GM13977 (cell line): ENCODE results near the gene STARD3.

ENCODE experiments used
- DNase-seq: peaks from one replicate; pipeline ENCODE4 v3.0.0; 2012; ENCODE audit warnings: low spot score
- CTCF ChIP-seq: IDR thresholded peaks from 2 replicates; pipeline ENCODE4 v1.5.1; 2012; ENCODE audit warnings: mild to moderate bottlenecking, control low read depth; ENCODE audit not compliant: insufficient read depth; ENCODE audit errors: extremely low read depth, missing control alignments
- in situ Hi-C: fragments of 300-500 bp; cut with MboI; formaldehyde crosslinking; loops from one replicate; pipeline ENCODE4 v1.12.0; 2022; ENCODE audit warnings: low sequenced_read_pairs, low pct_unique_long_range_greater_than_20kb, mixed read lengths, inconsistent platforms; ENCODE audit not compliant: unreplicated experiment

The STARD3 gene

GRCh38 chr17:39667262-39667944, 30.5 kb downstream of the STARD3 start:
- no peak for DNase-seq
- no peak for TF ChIP-seq CTCF
- in situ Hi-C loops: no loop called here

- TF ChIP-seq CTCF: peak; percentile 87
- in situ Hi-C loops: no loop called here
- peak; percentile 89 for DNase-seq
These were observed 31.3 kb downstream of the STARD3 start, which contains the start of gene PNMT for GRCh38 chr17:39667945-39668924. TSS of gene PNMT (plus strand) at chr17:39668453. CDS start at chr17:39668476, 23 bp downstream.

GRCh38 chr17:39669897-39670735, 33.2 kb downstream of the STARD3 start:
- TF ChIP-seq CTCF: no peak
- DNase-seq: no peak
- in situ Hi-C loops: no loop called here

GRCh38 chr17:39670746-39671145, 33.8 kb downstream of the STARD3 start:
- no peak for TF ChIP-seq CTCF
- no peak for DNase-seq
- in situ Hi-C loops: no loop called here

GRCh38 chr17:39671651-39672521, 34.9 kb downstream of the STARD3 start:
- peak; percentile 59 for TF ChIP-seq CTCF
- in situ Hi-C loops: no loop called here
- no peak for DNase-seq
